Loucy (cell line): Measurements from ENCODE around the gene PGA4.

Experiments
- EZH2phosphoT487 ChIP-seq: fragments of 200-600 bp; IDR thresholded peaks from 2 replicates; pipeline ENCODE4 v1.6.1; 2018; ENCODE audit warnings: antibody characterized with exemption, mild to moderate bottlenecking, moderate library complexity, borderline replicate concordance
- TF ChIP-seq, protein P1 (sequence below): fragments of 200-600 bp; sonication (generic); conservative IDR thresholded peaks from 2 replicates; pipeline ENCODE4 v1.5.1; 2014; ENCODE audit warnings: mild to moderate bottlenecking, antibody characterized with exemption, low read length

DNA sequence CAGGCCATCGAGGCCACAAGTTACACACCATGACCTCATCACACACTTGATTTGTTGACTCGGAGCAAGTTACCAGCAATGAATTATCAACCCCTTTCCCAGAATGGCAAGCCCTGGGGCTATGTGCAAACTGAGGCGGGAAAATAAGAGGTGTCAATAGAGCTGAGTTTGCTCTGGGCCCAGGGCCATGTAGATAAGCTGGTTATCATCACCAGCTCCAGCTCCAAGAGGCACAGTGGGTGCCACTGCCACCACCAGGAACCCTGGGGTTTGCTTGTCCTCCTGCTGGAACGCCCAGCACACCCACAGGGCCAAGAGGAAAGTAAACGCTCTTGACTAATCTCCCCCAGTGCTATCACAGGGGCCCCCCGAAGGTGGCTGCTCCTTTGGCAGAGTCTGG lies 47.9 kb upstream of the PGA4 start:
- TF ChIP-seq, protein P1, sequence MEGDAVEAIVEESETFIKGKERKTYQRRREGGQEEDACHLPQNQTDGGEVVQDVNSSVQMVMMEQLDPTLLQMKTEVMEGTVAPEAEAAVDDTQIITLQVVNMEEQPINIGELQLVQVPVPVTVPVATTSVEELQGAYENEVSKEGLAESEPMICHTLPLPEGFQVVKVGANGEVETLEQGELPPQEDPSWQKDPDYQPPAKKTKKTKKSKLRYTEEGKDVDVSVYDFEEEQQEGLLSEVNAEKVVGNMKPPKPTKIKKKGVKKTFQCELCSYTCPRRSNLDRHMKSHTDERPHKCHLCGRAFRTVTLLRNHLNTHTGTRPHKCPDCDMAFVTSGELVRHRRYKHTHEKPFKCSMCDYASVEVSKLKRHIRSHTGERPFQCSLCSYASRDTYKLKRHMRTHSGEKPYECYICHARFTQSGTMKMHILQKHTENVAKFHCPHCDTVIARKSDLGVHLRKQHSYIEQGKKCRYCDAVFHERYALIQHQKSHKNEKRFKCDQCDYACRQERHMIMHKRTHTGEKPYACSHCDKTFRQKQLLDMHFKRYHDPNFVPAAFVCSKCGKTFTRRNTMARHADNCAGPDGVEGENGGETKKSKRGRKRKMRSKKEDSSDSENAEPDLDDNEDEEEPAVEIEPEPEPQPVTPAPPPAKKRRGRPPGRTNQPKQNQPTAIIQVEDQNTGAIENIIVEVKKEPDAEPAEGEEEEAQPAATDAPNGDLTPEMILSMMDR: no peak
- TF ChIP-seq EZH2phosphoT487: no peak
